Fibroblast of gingiva (primary cell): ENCODE results near the gene GREB1.
"Not testable (repeated sequence)": the region's sequence is repeated elsewhere in the genome, so short reads cannot be mapped to it uniquely, and the experiment has no call there.

Experiments
- DNase-seq: peaks from one replicate; pipeline ENCODE4 v3.0.0-alpha.2; 2011; ENCODE audit warnings: low read depth

Gene GREB1

GRCh38 chr2:11640132-11640531, 106.3 kb downstream of the GREB1 start:
- DNase-seq: no peak

- DNase-seq: no peak
These were observed 109.1 kb downstream of the GREB1 start for GRCh38 chr2:11642972-11643371.

GRCh38 chr2:11644293-11644692, 110.4 kb downstream of the GREB1 start:
- DNase-seq: no peak

- no peak for DNase-seq
These were observed 112.7 kb downstream of the GREB1 start for GRCh38 chr2:11646530-11646929.

GRCh38 chr2:11647834-11648600, 114.2 kb downstream of the GREB1 start:
- no peak for DNase-seq

- no peak for DNase-seq
These were observed 115.2 kb downstream of the GREB1 start for GRCh38 chr2:11649093-11649492.

- no peak for DNase-seq
These were observed 118.2 kb downstream of the GREB1 start for GRCh38 chr2:11651856-11652548.

GRCh38 chr2:11652553-11652952, 118.7 kb downstream of the GREB1 start:
- DNase-seq: no peak

GRCh38 chr2:11655495-11655894, 121.7 kb downstream of the GREB1 start:
- DNase-seq: no peak

GRCh38 chr2:11656252-11656651, 122.4 kb downstream of the GREB1 start:
- DNase-seq: no peak

- DNase-seq: no peak
These were observed 122.8 kb downstream of the GREB1 start for GRCh38 chr2:11656671-11657101.

- no peak for DNase-seq
These were observed 123.3 kb downstream of the GREB1 start for GRCh38 chr2:11657195-11657594.

GRCh38 chr2:11657646-11658045, 123.8 kb downstream of the GREB1 start:
- no peak for DNase-seq

- no peak for DNase-seq
These were observed 124.6 kb downstream of the GREB1 start for GRCh38 chr2:11658208-11659114.

- no peak for DNase-seq
These were observed 125.2 kb downstream of the GREB1 start for GRCh38 chr2:11659115-11659475.

GRCh38 chr2:11659851-11660250, 126.0 kb downstream of the GREB1 start:
- no peak for DNase-seq

- DNase-seq: not testable (repeated sequence)
These were observed 126.6 kb downstream of the GREB1 start for GRCh38 chr2:11660396-11660795.

GRCh38 chr2:11661891-11662435, 128.1 kb downstream of the GREB1 start:
- no peak for DNase-seq

- DNase-seq: no peak
These were observed 129.0 kb downstream of the GREB1 start for GRCh38 chr2:11662882-11663281.

GRCh38 chr2:11663427-11663826, 129.6 kb downstream of the GREB1 start:
- DNase-seq: peak; percentile 11

- DNase-seq: no peak
These were observed 131.2 kb downstream of the GREB1 start for GRCh38 chr2:11665028-11665427.
